Measurements from ENCODE around the gene VAC14.
"Not testable (repeated sequence)": the region's sequence is repeated elsewhere in the genome, so short reads cannot be mapped to it uniquely, and the experiment has no call there.

Gene VAC14

GRCh38 chr16:70800781-70801480 lies at the start of gene VAC14:
TSS of gene VAC14 (minus strand) at chr16:70801158. CDS start at chr16:70800900, 258 bp downstream.
- peak within 1 kb of the TSS; percentile 50 for H3K27ac ChIP-seq (ENCODE audit: low read depth, low read length)
- peaks cover 13% of the 10 kb centered on the region for H3K4me1 ChIP-seq (ENCODE audit: insufficient read depth, low read length)
- no peaks in the 10 kb centered on the region for H3K36me3 ChIP-seq (ENCODE audit: insufficient read depth, low read length)
- no peaks in the 10 kb centered on the region for H3K9me3 ChIP-seq (ENCODE audit: low read length)
- H3K9ac ChIP-seq (ENCODE audit: low read length), result peak within 1 kb of the TSS; percentile 71
- H3K27me3 ChIP-seq (ENCODE audit: control insufficient read depth in 1 of 2, insufficient read depth in 2 of 2, low read length in 2 of 2), result no peaks in the 10 kb centered on the region
- peak within 1 kb of the TSS; percentile 91 to 98 for H3K4me3 ChIP-seq (ENCODE audit: low read depth in 1 of 2, low read length in 2 of 2)

- H3K4me1 ChIP-seq (ENCODE audit: insufficient read depth, low read length); H3K4me3 ChIP-seq (ENCODE audit: low read depth in 1 of 2, low read length in 2 of 2); H3K9me3 ChIP-seq (ENCODE audit: low read length): not testable (repeated sequence)
Observed at GRCh38 chr16:70823498-70824118, 22.6 kb upstream of the VAC14 start.

GRCh38 chr16:70822734-70823133 lies 21.8 kb upstream of the VAC14 start:
- not testable (repeated sequence) for H3K4me3 ChIP-seq (ENCODE audit: low read depth in 1 of 2, low read length in 2 of 2); H3K4me1 ChIP-seq (ENCODE audit: insufficient read depth, low read length); H3K9me3 ChIP-seq (ENCODE audit: low read length); H3K9ac ChIP-seq (ENCODE audit: low read length); H3K36me3 ChIP-seq (ENCODE audit: insufficient read depth, low read length); H3K27ac ChIP-seq (ENCODE audit: low read depth, low read length); H3K27me3 ChIP-seq (ENCODE audit: control insufficient read depth in 1 of 2, insufficient read depth in 2 of 2, low read length in 2 of 2)

More at GRCh38 chr16:70823498-70824118, 22.6 kb upstream of the VAC14 start:
- not testable (repeated sequence) for H3K36me3 ChIP-seq (ENCODE audit: insufficient read depth, low read length); H3K9ac ChIP-seq (ENCODE audit: low read length); H3K27ac ChIP-seq (ENCODE audit: low read depth, low read length); H3K27me3 ChIP-seq (ENCODE audit: control insufficient read depth in 1 of 2, insufficient read depth in 2 of 2, low read length in 2 of 2)

GRCh38 chr16:70818088-70818487 lies 17.1 kb upstream of the VAC14 start:
- not testable (repeated sequence) for H3K36me3 ChIP-seq (ENCODE audit: insufficient read depth, low read length); H3K27me3 ChIP-seq (ENCODE audit: control insufficient read depth in 1 of 2, insufficient read depth in 2 of 2, low read length in 2 of 2); H3K9me3 ChIP-seq (ENCODE audit: low read length); H3K27ac ChIP-seq (ENCODE audit: low read depth, low read length); H3K4me3 ChIP-seq (ENCODE audit: low read depth in 1 of 2, low read length in 2 of 2); H3K4me1 ChIP-seq (ENCODE audit: insufficient read depth, low read length); H3K9ac ChIP-seq (ENCODE audit: low read length)

GRCh38 chr16:70809392-70810060 lies 8.6 kb upstream of the VAC14 start:
- Histone ChIP-seq H3K9me3 (ENCODE audit: low read length) (no peaks in the 10 kb centered on the region), H3K9ac (ENCODE audit: low read length) (no peak overlapping the region), H3K27me3 (ENCODE audit: control insufficient read depth in 1 of 2, insufficient read depth in 2 of 2, low read length in 2 of 2) (peaks cover 0 to 4% of the 10 kb centered on the region in 2 donors), H3K27ac (ENCODE audit: low read depth, low read length) (no peak overlapping the region), H3K4me3 (ENCODE audit: low read depth in 1 of 2, low read length in 2 of 2) (no peak overlapping the region), H3K4me1 (ENCODE audit: insufficient read depth, low read length) (no peaks in the 10 kb centered on the region), H3K36me3 (ENCODE audit: insufficient read depth, low read length) (no peaks in the 10 kb centered on the region)

GRCh38 chr16:70808371-70808770 lies 7.4 kb upstream of the VAC14 start:
- no peak overlapping the region for H3K27ac ChIP-seq (ENCODE audit: low read depth, low read length)
- H3K27me3 ChIP-seq (ENCODE audit: control insufficient read depth in 1 of 2, insufficient read depth in 2 of 2, low read length in 2 of 2), result peaks cover 0 to 4% of the 10 kb centered on the region in 2 donors
- H3K9me3 ChIP-seq (ENCODE audit: low read length), result no peaks in the 10 kb centered on the region
- H3K4me3 ChIP-seq (ENCODE audit: low read depth in 1 of 2, low read length in 2 of 2), result no peak overlapping the region
- H3K9ac ChIP-seq (ENCODE audit: low read length), result no peak overlapping the region
- H3K4me1 ChIP-seq (ENCODE audit: insufficient read depth, low read length), result no peaks in the 10 kb centered on the region
- H3K36me3 ChIP-seq (ENCODE audit: insufficient read depth, low read length), result no peaks in the 10 kb centered on the region

GRCh38 chr16:70805787-70806186 lies 4.8 kb upstream of the VAC14 start:
- Histone ChIP-seq H3K4me3 (ENCODE audit: low read depth in 1 of 2, low read length in 2 of 2) (no peak overlapping the region), H3K27ac (ENCODE audit: low read depth, low read length) (no peak overlapping the region), H3K9ac (ENCODE audit: low read length) (no peak overlapping the region), H3K9me3 (ENCODE audit: low read length) (no peaks in the 10 kb centered on the region), H3K4me1 (ENCODE audit: insufficient read depth, low read length) (no peaks in the 10 kb centered on the region), H3K36me3 (ENCODE audit: insufficient read depth, low read length) (no peaks in the 10 kb centered on the region), H3K27me3 (ENCODE audit: control insufficient read depth in 1 of 2, insufficient read depth in 2 of 2, low read length in 2 of 2) (peaks cover 0 to 4% of the 10 kb centered on the region in 2 donors)

GRCh38 chr16:70805380-70805779 lies 4.4 kb upstream of the VAC14 start:
- Histone ChIP-seq H3K4me1 (ENCODE audit: insufficient read depth, low read length) (peaks cover 2% of the 10 kb centered on the region), H3K9me3 (ENCODE audit: low read length) (no peaks in the 10 kb centered on the region), H3K36me3 (ENCODE audit: insufficient read depth, low read length) (no peaks in the 10 kb centered on the region), H3K4me3 (ENCODE audit: low read depth in 1 of 2, low read length in 2 of 2) (no peak overlapping the region), H3K27me3 (ENCODE audit: control insufficient read depth in 1 of 2, insufficient read depth in 2 of 2, low read length in 2 of 2) (peaks cover 0 to 4% of the 10 kb centered on the region in 2 donors), H3K27ac (ENCODE audit: low read depth, low read length) (no peak overlapping the region), H3K9ac (ENCODE audit: low read length) (no peak overlapping the region)

- peaks cover 7% of the 10 kb centered on the region for H3K4me1 ChIP-seq (ENCODE audit: insufficient read depth, low read length)
- no peaks in the 10 kb centered on the region for H3K36me3 ChIP-seq (ENCODE audit: insufficient read depth, low read length)
- H3K9ac ChIP-seq (ENCODE audit: low read length), result no peak overlapping the region
- H3K27ac ChIP-seq (ENCODE audit: low read depth, low read length), result no peak overlapping the region
- H3K4me3 ChIP-seq (ENCODE audit: low read depth in 1 of 2, low read length in 2 of 2), result no peak overlapping the region
- H3K27me3 ChIP-seq (ENCODE audit: control insufficient read depth in 1 of 2, insufficient read depth in 2 of 2, low read length in 2 of 2), result peaks cover 0 to 4% of the 10 kb centered on the region in 2 donors
- no peaks in the 10 kb centered on the region for H3K9me3 ChIP-seq (ENCODE audit: low read length)
Observed at GRCh38 chr16:70804734-70805169, 3.8 kb upstream of the VAC14 start.

GRCh38 chr16:70804153-70804733 lies 3.3 kb upstream of the VAC14 start:
- Histone ChIP-seq H3K4me3 (ENCODE audit: low read depth in 1 of 2, low read length in 2 of 2) (no peak overlapping the region), H3K4me1 (ENCODE audit: insufficient read depth, low read length) (peaks cover 12% of the 10 kb centered on the region), H3K27me3 (ENCODE audit: control insufficient read depth in 1 of 2, insufficient read depth in 2 of 2, low read length in 2 of 2) (peaks cover 0 to under 1% of the 10 kb centered on the region in 2 donors), H3K36me3 (ENCODE audit: insufficient read depth, low read length) (no peaks in the 10 kb centered on the region), H3K9me3 (ENCODE audit: low read length) (no peaks in the 10 kb centered on the region), H3K9ac (ENCODE audit: low read length) (no peak overlapping the region), H3K27ac (ENCODE audit: low read depth, low read length) (no peak overlapping the region)

- H3K27me3 ChIP-seq (ENCODE audit: control insufficient read depth in 1 of 2, insufficient read depth in 2 of 2, low read length in 2 of 2), result no peaks in the 10 kb centered on the region
- H3K4me1 ChIP-seq (ENCODE audit: insufficient read depth, low read length), result peaks cover 13% of the 10 kb centered on the region
- no peak overlapping the region for H3K27ac ChIP-seq (ENCODE audit: low read depth, low read length)
- no peaks in the 10 kb centered on the region for H3K9me3 ChIP-seq (ENCODE audit: low read length)
- H3K9ac ChIP-seq (ENCODE audit: low read length), result no peak overlapping the region
- H3K36me3 ChIP-seq (ENCODE audit: insufficient read depth, low read length), result no peaks in the 10 kb centered on the region
- no peak overlapping the region for H3K4me3 ChIP-seq (ENCODE audit: low read depth in 1 of 2, low read length in 2 of 2)
Observed at GRCh38 chr16:70803319-70803718, 2.4 kb upstream of the VAC14 start.
